ENCODE measurements around the gene JUND.

JUND gene

DNA sequence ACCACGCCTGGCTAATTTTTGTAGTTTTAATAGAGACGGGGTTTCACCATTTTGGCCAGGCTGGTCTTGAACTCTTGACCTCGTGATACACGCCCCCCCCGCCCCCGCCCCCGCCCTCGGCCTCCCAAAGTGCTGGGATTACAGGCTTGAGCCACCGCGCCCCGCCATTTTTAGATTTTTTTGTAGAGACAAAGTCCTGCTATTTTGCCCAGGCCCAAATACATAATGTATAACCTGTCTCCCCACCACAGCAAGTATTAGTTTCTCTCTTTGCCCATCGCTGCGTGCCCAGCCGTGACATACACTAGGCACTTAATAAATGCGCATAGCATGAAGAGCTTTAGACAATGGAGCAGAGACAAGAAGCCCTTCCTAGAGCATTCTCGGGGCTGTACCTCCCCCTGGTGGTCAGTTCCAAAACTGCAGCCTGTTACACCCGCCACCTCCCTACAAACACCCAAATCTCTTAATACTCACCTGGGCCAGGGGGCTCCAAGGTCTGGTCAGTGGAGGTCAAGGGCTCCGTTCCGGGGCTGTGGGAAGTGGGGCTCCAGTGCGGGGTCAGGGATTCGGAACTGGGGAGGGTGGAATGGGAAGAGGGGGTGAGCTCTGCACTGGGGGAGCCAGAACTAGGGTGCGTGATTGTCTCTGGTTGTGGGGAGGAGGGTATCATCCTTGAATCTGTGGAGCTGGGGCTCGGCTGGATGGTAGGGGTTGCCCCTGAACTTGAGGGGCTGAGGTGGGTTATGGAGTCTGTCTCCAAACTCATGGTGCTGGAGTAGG is 29.6 kb downstream of the JUND start:
- DNase-seq (ENCODE audit: insufficient read length, low spot score) (peak; percentile 89), FAIRE-seq (peak; percentile 96)

DNA sequence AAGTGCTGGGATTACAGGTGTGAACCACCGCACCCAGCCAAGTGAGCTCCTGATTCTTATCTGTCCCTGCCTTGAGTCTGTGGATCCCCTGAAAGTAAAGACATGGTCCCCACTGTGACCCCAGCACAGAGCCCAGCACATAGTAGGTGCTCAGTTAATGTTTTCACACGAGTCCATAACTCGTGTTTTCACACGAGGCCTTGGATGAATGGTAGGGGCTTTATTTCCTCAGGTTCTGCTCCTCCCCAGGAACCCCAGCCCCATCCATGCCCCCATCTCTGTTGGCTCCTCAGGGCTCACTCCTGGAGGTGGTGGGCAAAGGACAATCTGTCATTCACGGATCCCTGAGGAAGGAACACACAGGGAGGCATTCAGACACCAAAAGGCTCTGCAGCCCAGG is 31.6 kb downstream of the JUND start:
- FAIRE-seq (no peak), DNase-seq (ENCODE audit: insufficient read length, low spot score) (no peak)

DNA sequence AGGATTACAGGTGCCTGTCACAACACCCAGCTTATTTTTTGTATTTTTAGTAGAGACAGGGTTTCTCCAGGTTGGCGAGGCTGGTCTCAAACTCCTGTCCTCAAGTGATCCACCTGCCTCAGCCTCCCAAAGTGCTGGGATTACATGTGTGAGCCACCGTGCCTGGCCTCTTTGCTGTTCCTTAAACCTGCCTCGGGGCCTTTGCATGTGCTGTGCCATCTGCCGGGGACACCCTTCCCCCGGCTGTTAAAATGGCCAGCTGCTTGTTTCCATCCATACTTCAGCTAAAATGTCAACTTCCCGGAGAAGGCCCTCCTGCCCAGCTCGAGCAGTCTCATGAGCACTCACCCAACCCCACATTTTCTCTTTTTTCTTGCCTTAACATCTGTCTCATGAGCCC is 36.1 kb downstream of the JUND start:
- FAIRE-seq = no peak
- DNase-seq (ENCODE audit: insufficient read length, low spot score) = no peak

DNA sequence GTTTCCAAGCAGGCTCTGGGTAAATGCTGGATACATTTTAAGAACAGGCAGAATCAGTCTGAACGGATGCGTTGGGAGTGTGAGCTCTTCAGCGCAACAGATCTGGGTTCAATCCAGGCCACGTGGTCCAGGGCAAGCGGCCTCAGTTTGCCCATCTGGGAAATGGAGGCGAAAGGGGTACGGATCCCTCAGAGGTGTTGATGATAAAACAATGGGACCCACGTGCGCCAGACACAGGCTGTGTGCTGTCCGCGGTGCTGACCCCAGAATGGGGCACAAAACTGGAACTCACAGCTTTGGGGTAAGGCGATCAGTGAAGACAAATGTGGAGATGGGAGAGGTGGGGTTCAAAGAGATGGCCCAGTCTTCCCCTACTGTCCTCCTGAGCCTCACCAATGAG is 42.1 kb downstream of the JUND start:
- DNase-seq (ENCODE audit: insufficient read length, low spot score) (no peak), FAIRE-seq (no peak)

DNA sequence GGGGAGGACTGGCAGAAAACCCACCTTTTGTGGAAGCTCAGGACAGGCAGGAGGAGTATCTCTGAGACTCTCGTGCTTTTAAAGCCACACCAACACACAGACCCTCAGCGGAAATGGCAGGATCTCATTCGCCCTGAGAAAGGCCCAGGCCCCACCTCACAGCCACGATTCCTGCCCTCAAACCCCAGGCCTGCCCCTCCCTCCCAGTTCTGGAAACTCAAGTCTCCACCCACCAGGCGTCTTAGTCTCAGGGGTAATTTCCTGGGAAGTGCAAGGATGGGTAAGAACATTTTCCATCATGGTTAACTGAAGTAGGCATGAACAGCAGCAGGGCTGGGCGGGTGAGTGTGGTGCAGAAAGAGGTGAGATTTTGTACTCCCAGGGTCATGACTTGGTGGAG is 47.2 kb downstream of the JUND start:
- DNase-seq (ENCODE audit: insufficient read length, low spot score) (no peak), FAIRE-seq (no peak)

DNA sequence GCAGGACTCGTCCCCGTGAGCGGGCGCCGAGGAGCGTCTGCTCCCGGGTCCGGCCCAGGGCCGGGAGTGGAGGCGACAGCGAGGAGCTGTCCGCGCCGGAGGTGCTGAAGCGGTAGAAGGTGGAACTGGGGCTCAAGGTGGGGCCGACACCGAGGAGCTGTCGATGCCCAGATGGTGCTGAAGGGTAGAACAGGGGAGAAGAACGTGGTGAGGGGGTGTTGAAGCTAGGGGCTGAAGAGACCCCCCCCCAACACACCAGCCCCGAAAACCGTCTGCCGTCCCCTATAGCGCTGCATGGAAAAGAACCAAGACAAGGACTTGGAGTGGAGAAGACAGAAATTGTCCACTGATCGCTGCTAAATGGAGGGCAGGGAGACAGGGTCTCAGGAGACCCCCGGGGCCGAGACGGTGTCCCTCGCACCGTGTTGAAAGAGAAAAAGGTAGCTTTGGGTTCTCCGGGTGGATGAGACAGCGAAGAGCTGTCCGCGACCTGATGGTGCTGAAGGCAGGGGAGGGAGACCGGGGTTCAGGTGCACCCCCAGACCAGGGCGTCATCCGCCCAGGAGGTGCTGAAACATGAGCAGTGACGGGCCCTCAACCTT is 48.1 kb downstream of the JUND start:
- FAIRE-seq = no peak
- peak; percentile 58 for DNase-seq (ENCODE audit: insufficient read length, low spot score)

DNA sequence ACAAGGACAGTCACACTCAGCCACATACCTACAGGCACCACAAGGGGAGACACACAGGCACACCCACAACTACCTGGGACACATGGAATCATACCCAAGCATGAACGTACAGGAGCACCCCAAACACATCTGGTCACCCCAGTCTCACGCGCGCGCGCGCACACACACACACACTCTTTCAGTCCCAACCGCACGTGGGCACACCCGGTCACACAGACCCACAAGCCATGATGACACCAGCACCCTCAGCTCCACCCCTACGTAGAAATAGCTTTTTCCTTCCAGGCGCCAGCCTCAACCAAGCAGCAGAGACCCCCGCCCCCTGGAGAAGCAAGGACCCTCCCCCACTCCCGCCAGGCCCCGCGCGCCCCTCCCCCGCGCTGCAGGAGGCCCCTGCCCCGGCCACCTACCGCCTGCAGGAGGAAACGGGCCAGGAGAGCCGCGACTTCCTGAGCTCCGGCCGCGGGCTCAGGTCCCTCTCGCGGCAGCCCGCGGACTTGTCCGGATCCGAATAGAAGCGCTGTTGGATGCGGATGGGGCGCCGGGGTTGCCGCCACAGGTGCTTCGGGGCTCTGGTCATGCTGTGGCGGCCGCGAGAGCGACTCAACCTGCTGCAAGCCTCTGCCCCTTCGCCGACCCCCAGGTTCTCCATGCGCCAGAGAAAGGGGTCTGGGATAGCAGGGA is 48.7 kb downstream of the JUND start:
- DNase-seq (ENCODE audit: insufficient read length, low spot score) (no peak), FAIRE-seq (no peak)

DNA sequence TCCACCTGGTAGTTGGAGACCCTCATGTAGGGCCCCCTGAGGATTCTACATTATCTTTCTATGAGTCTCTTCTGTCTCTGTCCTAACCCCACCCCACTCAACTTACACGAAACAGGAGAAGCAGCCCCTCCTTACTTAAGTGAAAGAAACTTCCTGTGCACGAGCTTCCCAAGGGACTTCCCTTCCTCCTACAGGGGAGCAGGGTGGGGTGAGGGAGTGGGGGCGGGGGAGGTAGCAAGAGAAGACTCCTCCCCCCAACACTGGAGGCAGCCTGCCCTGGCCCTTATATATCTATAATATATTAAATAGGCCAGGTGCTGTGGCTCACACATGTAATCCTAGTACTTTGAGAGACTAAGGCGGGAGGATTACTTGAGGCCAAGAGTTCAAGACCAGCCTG is 49.6 kb downstream of the JUND start:
- FAIRE-seq = no peak

DNA sequence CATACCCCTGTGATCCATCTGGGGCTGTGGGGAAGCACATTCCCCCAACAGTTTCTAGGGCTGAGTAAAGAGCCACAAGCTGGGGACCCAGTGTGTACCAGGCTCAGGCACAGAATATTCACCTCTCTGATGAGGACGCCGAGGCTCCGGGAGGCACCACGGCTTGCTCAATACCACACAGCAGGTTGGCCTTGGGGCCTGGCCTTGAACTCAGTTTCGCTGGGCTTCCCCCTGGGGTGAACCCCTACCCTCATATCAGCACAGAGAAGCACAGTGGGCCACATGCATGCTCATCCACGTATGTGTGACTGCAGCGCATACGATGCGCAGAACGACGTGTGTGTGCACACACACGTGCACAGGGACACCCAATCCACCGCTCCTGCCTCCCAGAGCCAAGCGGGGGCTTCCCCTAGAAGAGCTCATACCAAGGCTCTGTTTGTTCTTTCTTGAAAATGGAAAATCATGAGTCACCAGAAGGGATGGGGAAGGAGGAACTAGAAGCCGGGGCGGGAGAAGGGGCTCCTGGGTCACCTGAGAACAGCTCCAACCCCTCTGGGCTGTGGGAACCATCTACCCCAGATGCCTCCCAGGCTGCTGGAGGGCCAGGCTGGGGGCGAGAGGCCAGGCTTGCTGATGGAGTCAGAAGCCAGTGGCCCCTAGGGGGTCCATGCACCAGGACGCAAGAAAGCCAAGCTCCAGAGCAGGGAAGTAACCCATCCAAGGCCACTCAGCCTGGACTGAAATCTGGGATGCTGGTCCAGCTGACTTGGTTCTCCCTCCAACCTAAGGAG is 50.3 kb downstream of the JUND start:
- DNase-seq (ENCODE audit: insufficient read length, low spot score) (no peak), FAIRE-seq (no peak)

More for the DNA sequence above, 49.6 kb downstream of the JUND start:
- DNase-seq (ENCODE audit: insufficient read length, low spot score) = no peak

DNA sequence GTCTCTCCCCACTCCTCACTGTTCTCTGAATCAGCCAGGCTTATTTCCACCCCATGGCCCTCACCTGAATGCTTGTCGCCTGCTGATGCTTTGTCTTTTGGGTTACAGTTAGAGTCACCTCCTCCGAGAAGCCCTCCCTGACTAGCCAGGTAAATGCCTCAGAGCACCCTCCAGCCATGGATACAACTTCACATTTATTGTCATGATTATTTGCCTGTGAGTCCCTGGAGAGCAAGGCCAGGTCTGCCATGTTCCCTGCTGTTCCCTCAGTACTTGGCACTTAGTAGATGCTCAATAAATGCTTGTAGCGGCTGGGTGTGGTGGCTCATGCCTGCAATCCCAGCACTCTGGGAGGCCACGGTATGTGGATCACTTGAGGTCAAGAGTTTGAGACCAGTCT is 51.5 kb downstream of the JUND start:
- no peak for DNase-seq (ENCODE audit: insufficient read length, low spot score)
- no peak for FAIRE-seq

All from GM19239 (cell line).